Caco-2 (cell line): ENCODE data around the gene TNFRSF9. TPM values are rescaled to one million over a fixed set of nuclear protein-coding genes. Genes with fewer than 3 reads are reported as not detected.

ENCODE experiments used
- BruUV-seq: library from RNA; stranded (reverse); fragments of 400-500 nt; replicated peaks from 2 replicates; lab custom pipeline; 2021; lab: Mats Ljungman, UMichigan
- CTCF ChIA-PET: fragments of 300-600 bp; sonication (Branson Sonifier 250); formaldehyde crosslinking; loops from one replicate; lab custom pipeline; 2022; ENCODE audit warnings: antibody characterized with exemption; lab: Charles Lee
- POLR2A ChIA-PET: fragments of 300-600 bp; sonication (Branson Sonifier 250); formaldehyde crosslinking; loops from one replicate; lab custom pipeline; 2022; ENCODE audit warnings: antibody characterized with exemption; lab: Charles Lee
- DNase-seq, 2 experiments: peaks; one replicate each; pipeline versions ENCODE4 v3.0.0 to v3.0.0-alpha.2; 2020 to 2022
- H3K27me3 ChIP-seq: replicated peaks from 2 replicates; pipeline ENCODE4 v1.6.0; 2011; ENCODE audit warnings: low read length; ENCODE audit not compliant: control insufficient read depth, insufficient read depth
- H3K36me3 ChIP-seq: 2 replicates; pipeline ENCODE4 v1.5.1; 2011; ENCODE audit warnings: low read length; ENCODE audit not compliant: control insufficient read depth, insufficient read depth
- H3K4me1 ChIP-seq: fragments of 250-450 bp; sonication (Bioruptor Pico); 2 replicates; pipeline ENCODE4 v1.5.1; 2020; ENCODE audit warnings: mild to moderate bottlenecking
- H3K4me3 ChIP-seq: 2 replicates; pipeline ENCODE4 v1.5.1; 2011; ENCODE audit warnings: low read depth, mild to moderate bottlenecking, control low read depth, low read length
- H3K9me3 ChIP-seq: fragments of 250-450 bp; sonication (Bioruptor Pico); 2 replicates; pipeline ENCODE4 v1.5.1; 2020; ENCODE audit warnings: mild to moderate bottlenecking, moderate library complexity
- H3K27ac Mint-ChIP-seq: one replicate; pipeline ENCODE4 v1.8.0; 2022; ENCODE audit warnings: mixed read lengths; ENCODE audit not compliant: unreplicated experiment
- H3K27me3 Mint-ChIP-seq: one replicate; pipeline ENCODE4 v1.8.0; 2022; ENCODE audit warnings: mixed read lengths; ENCODE audit not compliant: insufficient read depth, unreplicated experiment
- H3K36me3 Mint-ChIP-seq: one replicate; pipeline ENCODE4 v1.8.0; 2022; ENCODE audit warnings: mild to moderate bottlenecking, mixed read lengths; ENCODE audit not compliant: insufficient read depth, unreplicated experiment
- H3K4me1 Mint-ChIP-seq: one replicate; pipeline ENCODE4 v1.8.0; 2022; ENCODE audit warnings: low read depth, mixed read lengths; ENCODE audit not compliant: unreplicated experiment
- H3K4me3 Mint-ChIP-seq: one replicate; pipeline ENCODE4 v1.8.0; 2022; ENCODE audit warnings: mild to moderate bottlenecking, moderate library complexity, mixed read lengths; ENCODE audit not compliant: unreplicated experiment
- H3K9me3 Mint-ChIP-seq: one replicate; pipeline ENCODE4 v1.8.0; 2022; ENCODE audit warnings: mixed read lengths; ENCODE audit not compliant: unreplicated experiment
- CTCF ChIP-seq, 2 experiments: fragments of 200-600 bp in 1 of 2; IDR thresholded peaks; 1 replicate in 1 of 2; 2 replicates in 1 of 2; pipeline versions ENCODE4 v1.5.1 to v1.8.0; 2011 to 2022; ENCODE audit warnings: antibody characterized with exemption in 1 of 2, control low read depth in 1 of 2, inconsistent platforms in 1 of 2, low read depth in 1 of 2, low read length in 1 of 2, mild to moderate bottlenecking in 1 of 2, moderate library complexity in 1 of 2; ENCODE audit not compliant: insufficient read depth in 1 of 2, severe bottlenecking in 1 of 2, unreplicated experiment in 1 of 2
- intact Hi-C: fragments of 100-400 bp; cut with micrococcal nuclease; formaldehyde crosslinking; loops from one replicate; pipeline ENCODE4 v1.10.0; 2022; ENCODE audit not compliant: unreplicated experiment
- total RNA-seq: library from RNA; stranded (reverse); gene quantifications from 2 replicates; pipeline ENCODE4 v1.2.3, GENCODE V29; 2022

TNFRSF9 gene
- total RNA-seq, 1 experiment from 2014 or later: 0.54 TPM

- Histone ChIP-seq H3K4me1 (no peaks in the 10 kb centered on the region), H3K27me3 (no peaks in the 10 kb centered on the region), H3K9me3 (no peaks in the 10 kb centered on the region), H3K36me3 (no peaks in the 10 kb centered on the region), H3K4me3 (peak overlapping the region; percentile 69)
- Mint-ChIP-seq H3K27me3 (no peaks in the 10 kb centered on the region), H3K4me1 (no peaks in the 10 kb centered on the region), H3K4me3 (peak overlapping the region; percentile 99), H3K36me3 (peaks cover 39% of the 10 kb centered on the region), H3K27ac (peak overlapping the region; percentile 98), H3K9me3 (no peaks in the 10 kb centered on the region)
- intact Hi-C loops: no loop called here
- TSS peak; percentile 99 for BruUV-seq
- TF ChIP-seq CTCF (IDR thresholded peaks at IDR 0.05; ENCODE audit: insufficient read depth in 1 of 2, low read depth in 1 of 2, low read length in 1 of 2, severe bottlenecking in 1 of 2, unreplicated experiment in 1 of 2): no peak
- CTCF ChIA-PET: interaction anchor here (1.5 to 1.6 kb wide), 2 partner anchors 14 to 353 kb away, joined by 3 read pairs; no protein-coding TSS in a partner anchor
- POLR2A ChIA-PET: interaction anchor here (0.6 kb wide), 1 partner anchor 1177 kb away, joined by 3 read pairs; no protein-coding TSS in a partner anchor
- no peak for DNase-seq
Observed at GRCh38 chr1:7960867-7961215, 20.2 kb upstream of the TNFRSF9 start.

GRCh38 chr1:7960165-7960564 is 19.5 kb upstream of the TNFRSF9 start:
- peak overlapping the region; percentile 99 for H3K4me3 Mint-ChIP-seq
- peak overlapping the region; percentile 69; the same call in 1 of the 2 replicates for H3K4me3 ChIP-seq
- intact Hi-C loops: no loop called here
- H3K36me3 ChIP-seq: no peaks in the 10 kb centered on the region
- H3K27me3 ChIP-seq: no peaks in the 10 kb centered on the region
- POLR2A ChIA-PET: no interaction called here
- H3K27me3 Mint-ChIP-seq: no peaks in the 10 kb centered on the region
- TF ChIP-seq CTCF (IDR thresholded peaks at IDR 0.05; ENCODE audit: insufficient read depth in 1 of 2, low read depth in 1 of 2, low read length in 1 of 2, severe bottlenecking in 1 of 2, unreplicated experiment in 1 of 2): no peak
- H3K27ac Mint-ChIP-seq: no peak overlapping the region
- no TSS peak for BruUV-seq
- H3K4me1 Mint-ChIP-seq: no peaks in the 10 kb centered on the region
- no peaks in the 10 kb centered on the region for H3K9me3 ChIP-seq
- peaks cover 33% of the 10 kb centered on the region for H3K36me3 Mint-ChIP-seq
- CTCF ChIA-PET: no interaction called here
- no peaks in the 10 kb centered on the region for H3K9me3 Mint-ChIP-seq
- DNase-seq: no peak
- no peaks in the 10 kb centered on the region for H3K4me1 ChIP-seq

GRCh38 chr1:7956218-7957032 is 15.8 kb upstream of the TNFRSF9 start:
- ChIA-PET CTCF (no interaction called here), POLR2A (no interaction called here)
- no peak for TF ChIP-seq CTCF (IDR thresholded peaks at IDR 0.05; ENCODE audit: insufficient read depth in 1 of 2, low read depth in 1 of 2, low read length in 1 of 2, severe bottlenecking in 1 of 2, unreplicated experiment in 1 of 2)
- Mint-ChIP-seq H3K36me3 (peaks cover 6% of the 10 kb centered on the region), H3K27ac (no peak overlapping the region), H3K4me1 (no peaks in the 10 kb centered on the region), H3K4me3 (no peak overlapping the region), H3K27me3 (no peaks in the 10 kb centered on the region), H3K9me3 (no peaks in the 10 kb centered on the region)
- intact Hi-C loops: no loop called here
- no peaks in the 10 kb centered on the region for H3K36me3 ChIP-seq
- H3K9me3 ChIP-seq: no peaks in the 10 kb centered on the region
- no peaks in the 10 kb centered on the region for H3K27me3 ChIP-seq
- no peak overlapping the region for H3K4me3 ChIP-seq
- DNase-seq: no peak
- H3K4me1 ChIP-seq: no peaks in the 10 kb centered on the region
- no TSS peak for BruUV-seq
